Activated T-cell treated with anti-CD3 and anti-CD28 coated beads for 24 hours (primary cell): Measurements from ENCODE around the gene SRPK1.

ENCODE experiments used
- DNase-seq: peaks from one replicate; pipeline ENCODE4 v3.0.0-alpha.2; 2020; ENCODE audit warnings: low read depth

Gene SRPK1

GRCh38 chr6:35898003-35898402, 22.9 kb downstream of the SRPK1 start:
- DNase-seq: no peak

- DNase-seq: no peak
These were observed 23.4 kb downstream of the SRPK1 start for GRCh38 chr6:35897486-35897885.

- no peak for DNase-seq
These were observed 23.9 kb downstream of the SRPK1 start for GRCh38 chr6:35897036-35897435.

GRCh38 chr6:35896228-35896627, 24.7 kb downstream of the SRPK1 start:
- DNase-seq: no peak

- DNase-seq: no peak
These were observed 25.3 kb downstream of the SRPK1 start for GRCh38 chr6:35895560-35895959.

- no peak for DNase-seq
These were observed 26.1 kb downstream of the SRPK1 start for GRCh38 chr6:35894776-35895175.

GRCh38 chr6:35893246-35893645, 27.7 kb downstream of the SRPK1 start:
- DNase-seq: no peak

DNA sequence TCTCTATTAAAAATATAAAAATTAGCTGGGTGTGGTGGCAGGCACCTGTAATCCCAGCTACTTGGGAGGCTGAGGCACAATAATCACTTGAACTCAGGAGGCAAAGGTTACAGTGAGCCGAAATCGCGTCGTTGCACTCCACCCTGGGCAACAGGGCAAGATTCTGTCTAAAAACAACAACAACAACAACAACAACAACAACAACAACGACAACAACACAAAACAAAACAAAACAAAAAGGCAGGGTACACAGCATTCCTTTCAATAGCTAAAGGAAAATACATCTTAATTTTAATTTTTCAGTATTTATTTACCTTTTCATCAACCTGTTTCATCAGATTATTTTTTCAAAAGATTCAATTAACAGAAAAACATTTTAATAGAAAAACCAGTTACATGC, 28.4 kb downstream of the SRPK1 start:
- DNase-seq: no peak

- DNase-seq: no peak
These were observed 41.7 kb downstream of the SRPK1 start for GRCh38 chr6:35879151-35879550.

GRCh38 chr6:35876902-35877301, 44.0 kb downstream of the SRPK1 start:
- no peak for DNase-seq

DNA sequence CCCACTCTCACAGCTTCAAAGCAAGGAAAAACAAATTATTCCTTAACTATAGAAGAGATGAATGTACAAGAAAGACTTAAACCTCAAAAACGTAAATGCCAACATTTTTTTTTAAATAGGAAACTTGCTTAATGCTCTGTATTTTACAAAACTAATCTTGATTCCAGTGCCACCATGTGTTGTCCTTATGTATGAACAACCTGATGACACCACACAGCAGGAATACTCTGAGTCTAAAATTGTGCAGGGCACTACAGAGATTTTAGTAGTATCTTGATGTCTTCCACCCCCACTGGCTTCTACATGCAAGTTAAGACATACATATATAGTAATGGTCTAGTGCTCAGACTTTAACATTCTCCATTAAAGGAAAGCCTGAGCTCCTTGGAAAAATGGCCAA, 46.2 kb downstream of the SRPK1 start:
- DNase-seq: no peak

GRCh38 chr6:35859367-35859766, 61.5 kb downstream of the SRPK1 start:
- no peak for DNase-seq

DNA sequence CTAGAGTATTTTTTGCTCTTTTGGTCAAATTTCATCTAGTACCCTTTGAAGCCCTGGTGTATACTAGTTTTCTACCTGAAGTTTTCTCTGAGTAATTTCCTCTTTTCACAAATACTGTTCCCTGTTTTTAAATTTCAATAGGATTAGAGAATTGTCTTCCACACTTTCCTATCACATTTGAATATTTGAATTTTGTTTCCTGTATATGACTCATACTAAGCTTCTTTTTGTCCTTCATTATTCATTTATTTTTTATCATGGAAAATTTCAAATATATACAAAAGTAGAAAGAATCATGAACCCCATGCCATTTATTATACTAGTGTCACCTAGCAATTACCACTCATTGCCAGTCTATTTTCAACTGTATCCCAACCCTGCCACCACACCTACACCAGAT, 63.0 kb downstream of the SRPK1 start:
- no peak for DNase-seq

GRCh38 chr6:35856250-35856649, 64.6 kb downstream of the SRPK1 start:
- DNase-seq: no peak

GRCh38 chr6:35852994-35853393, 67.9 kb downstream of the SRPK1 start:
- no peak for DNase-seq

GRCh38 chr6:35850208-35850607, 70.7 kb downstream of the SRPK1 start:
- DNase-seq: no peak

DNA sequence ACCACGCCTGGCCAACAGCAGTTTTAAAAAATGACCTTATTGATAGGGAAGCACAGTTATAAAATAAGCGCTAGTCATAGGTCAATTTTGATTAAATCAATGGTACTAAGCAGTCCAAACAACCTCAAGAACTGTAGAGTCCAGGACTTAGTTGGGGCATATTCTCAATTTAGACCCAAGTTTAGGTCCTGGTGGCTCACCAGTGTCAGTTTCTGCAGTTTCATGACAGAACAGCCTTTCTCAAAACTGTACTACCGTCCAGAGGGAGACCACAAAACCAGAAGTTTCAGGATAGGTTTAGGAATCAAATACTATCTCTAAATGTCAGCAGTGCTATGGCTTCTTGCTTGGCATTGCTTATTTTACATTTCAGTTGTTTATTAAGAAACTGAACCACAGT, 76.6 kb downstream of the SRPK1 start:
- DNase-seq: no peak

DNA sequence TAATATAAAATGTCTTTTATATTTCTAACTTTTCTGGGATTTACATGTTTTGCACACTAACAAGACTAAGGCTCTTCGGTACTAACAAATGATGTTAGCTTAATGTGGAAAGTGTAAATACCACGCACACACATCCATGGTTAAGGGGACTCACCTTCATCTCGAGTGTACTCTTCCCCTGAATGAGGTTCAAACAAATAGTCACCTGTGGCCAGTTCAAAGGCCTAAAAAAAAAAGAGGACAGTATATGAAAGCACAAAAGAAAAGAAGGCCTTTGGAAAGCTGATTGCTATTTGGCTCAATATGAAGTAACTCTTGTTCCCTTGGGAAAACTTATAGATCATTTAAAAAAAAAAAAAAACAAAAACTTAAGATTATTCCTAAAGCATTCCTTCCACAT, 78.5 kb downstream of the SRPK1 start:
- DNase-seq: no peak

- no peak for DNase-seq
These were observed 81.9 kb downstream of the SRPK1 start for GRCh38 chr6:35839019-35839418.

DNA sequence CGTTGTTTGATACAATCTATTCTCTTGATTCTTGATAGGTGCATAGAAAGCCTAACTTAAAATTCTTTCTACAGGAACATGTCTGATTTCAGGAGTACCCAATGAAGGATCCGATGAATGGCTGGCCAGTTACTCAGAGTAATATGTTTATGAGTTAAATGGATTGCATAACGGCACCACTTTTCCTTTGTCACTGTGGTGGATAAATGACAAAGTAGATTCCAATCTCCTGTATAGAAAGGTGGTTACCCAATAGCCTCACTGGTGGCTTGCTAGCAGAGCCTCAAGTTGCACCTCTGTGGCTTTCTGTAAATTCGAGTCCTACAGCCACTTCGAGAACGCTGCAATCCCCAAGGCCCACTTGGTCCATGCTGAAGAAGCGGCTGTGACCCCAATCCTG, 87.4 kb downstream of the SRPK1 start:
- no peak for DNase-seq

GRCh38 chr6:35831257-35832007, 89.5 kb downstream of the SRPK1 start:
- DNase-seq: no peak

GRCh38 chr6:35829306-35829705, 91.6 kb downstream of the SRPK1 start:
- DNase-seq: no peak

- no peak for DNase-seq
These were observed 96.2 kb downstream of the SRPK1 start for GRCh38 chr6:35824552-35825192.

DNA sequence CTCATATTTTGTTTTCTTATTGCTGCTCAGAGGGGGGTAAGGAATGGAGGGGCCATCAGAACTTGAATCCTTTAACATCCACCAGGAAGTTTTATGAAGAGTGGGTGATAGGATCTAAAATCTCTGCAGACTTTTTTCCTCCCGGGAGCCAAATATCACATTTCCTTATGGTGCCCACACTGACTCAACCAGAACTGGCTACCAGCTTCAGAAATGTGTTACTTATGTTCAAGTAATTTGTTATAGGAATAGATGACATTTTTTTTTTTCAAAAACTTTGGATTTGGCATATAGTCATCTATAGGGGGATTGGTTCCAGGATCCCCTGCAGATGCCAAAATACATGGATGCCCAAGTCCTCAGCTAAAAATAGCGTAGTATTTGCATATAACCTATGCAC, 97.3 kb downstream of the SRPK1 start:
- no peak for DNase-seq
